HEK293T (cell line): ENCODE data around the gene SLCO1A2.

Experiments used
- CTCF ChIA-PET: fragments of 350-600 bp; formaldehyde crosslinking; extraction: SDS; loops from one replicate; lab custom pipeline; 2021; ENCODE audit warnings: antibody characterized with exemption, inconsistent platforms; lab: Yijun Ruan, JAX
- POLR2A ChIA-PET: fragments of 350-600 bp; formaldehyde crosslinking; extraction: SDS; loops from one replicate; lab custom pipeline; 2020; ENCODE audit warnings: antibody characterized with exemption, inconsistent platforms; lab: Yijun Ruan, JAX
- DNase-seq: peaks from one replicate; pipeline ENCODE4 v3.0.0; 2012; ENCODE audit warnings: mixed read lengths; ENCODE audit errors: extremely low spot score
- ARNT ChIP-seq: fragments of 450-650 bp; IDR thresholded peaks from 2 replicates; pipeline ENCODE4 v1.6.1; 2017; ENCODE audit warnings: mild to moderate bottlenecking
- BHLHE40 ChIP-seq: fragments of 450-650 bp; IDR thresholded peaks from 2 replicates; pipeline ENCODE4 v1.6.1; 2016; ENCODE audit warnings: mild to moderate bottlenecking, moderate library complexity, borderline replicate concordance
- CTBP1 ChIP-seq: fragments of 450-650 bp; IDR thresholded peaks from 2 replicates; pipeline ENCODE4 v1.6.1; 2016; ENCODE audit warnings: borderline replicate concordance
- ELF4 ChIP-seq: fragments of 450-650 bp; IDR thresholded peaks from 2 replicates; pipeline ENCODE4 v1.6.1; 2017; ENCODE audit warnings: antibody characterized with exemption
- FOXA1 ChIP-seq: fragments of 450-650 bp; IDR thresholded peaks from 2 replicates; pipeline ENCODE4 v1.6.1; 2016; ENCODE audit warnings: mild to moderate bottlenecking
- FOXK2 ChIP-seq: fragments of 450-650 bp; IDR thresholded peaks from 2 replicates; pipeline ENCODE4 v1.6.1; 2016; ENCODE audit warnings: mild to moderate bottlenecking
- FOXM1 ChIP-seq: fragments of 450-650 bp; IDR thresholded peaks from 2 replicates; pipeline ENCODE4 v1.6.1; 2017; ENCODE audit warnings: mild to moderate bottlenecking, borderline replicate concordance
- HDGF ChIP-seq: fragments of 450-650 bp; IDR thresholded peaks from 2 replicates; pipeline ENCODE4 v1.6.1; 2017; ENCODE audit warnings: antibody characterized with exemption, borderline replicate concordance
- L3MBTL2 ChIP-seq: fragments of 450-650 bp; conservative IDR thresholded peaks from 2 replicates; pipeline ENCODE4 v1.6.1; 2016; ENCODE audit warnings: mild to moderate bottlenecking
- LEF1 ChIP-seq: fragments of 450-650 bp; IDR thresholded peaks from 2 replicates; pipeline ENCODE4 v1.6.1; 2017; ENCODE audit warnings: mild to moderate bottlenecking, borderline replicate concordance
- NFRKB ChIP-seq: fragments of 450-650 bp; IDR thresholded peaks from 2 replicates; pipeline ENCODE4 v1.6.1; 2016; ENCODE audit warnings: mild to moderate bottlenecking, moderate library complexity
- PKNOX1 ChIP-seq: fragments of 450-650 bp; IDR thresholded peaks from 2 replicates; pipeline ENCODE4 v1.6.1; 2016
- SP1 ChIP-seq: fragments of 450-650 bp; IDR thresholded peaks from 2 replicates; pipeline ENCODE4 v1.6.1; 2017
- SUZ12 ChIP-seq: fragments of 450-650 bp; IDR thresholded peaks from 2 replicates; pipeline ENCODE4 v1.6.1; 2016; ENCODE audit warnings: mild to moderate bottlenecking
- TARDBP ChIP-seq: fragments of 450-650 bp; IDR thresholded peaks from 2 replicates; pipeline ENCODE4 v1.6.1; 2016
- ZNF384 ChIP-seq: fragments of 450-650 bp; IDR thresholded peaks from 2 replicates; pipeline ENCODE4 v1.6.1; 2016

The SLCO1A2 gene

GRCh38 chr12:21353948-21354347 lies 19.2 kb upstream of the SLCO1A2 start:
- TF ChIP-seq FOXM1 (no peak), LEF1 (no peak), FOXK2 (no peak), FOXA1 (no peak), TARDBP (no peak), ZNF384 (no peak), BHLHE40 (no peak), HDGF (no peak), SP1 (no peak), NFRKB (no peak), SUZ12 (no peak)
- ChIA-PET CTCF (no interaction called here), POLR2A (no interaction called here)
- no peak for DNase-seq

- ChIA-PET POLR2A (no interaction called here), CTCF (no interaction called here)
- no peak for TF ChIP-seq HDGF
- TF ChIP-seq LEF1 = no peak
- TF ChIP-seq L3MBTL2 = no peak
- TF ChIP-seq ARNT = no peak
- TF ChIP-seq PKNOX1 = no peak
- TF ChIP-seq SUZ12 = no peak
- no peak for TF ChIP-seq CTBP1
- no peak for TF ChIP-seq ZNF384
- no peak for TF ChIP-seq NFRKB
- no peak for TF ChIP-seq BHLHE40
- TF ChIP-seq TARDBP = no peak
- TF ChIP-seq SP1 = no peak
- no peak for TF ChIP-seq FOXK2
- no peak for TF ChIP-seq ELF4
- no peak for TF ChIP-seq FOXA1
- no peak for DNase-seq
These were observed 18.8 kb upstream of the SLCO1A2 start for GRCh38 chr12:21353487-21353886.

GRCh38 chr12:21350975-21351374 lies 16.3 kb upstream of the SLCO1A2 start:
- DNase-seq = no peak
- ChIA-PET POLR2A (no interaction called here), CTCF (no interaction called here)
- no peak for TF ChIP-seq ARNT
- TF ChIP-seq SP1 = no peak
- TF ChIP-seq FOXK2 = no peak
- no peak for TF ChIP-seq HDGF
- TF ChIP-seq BHLHE40 = no peak
- no peak for TF ChIP-seq TARDBP
- TF ChIP-seq FOXM1 = no peak
- no peak for TF ChIP-seq LEF1
- TF ChIP-seq SUZ12 = no peak
- no peak for TF ChIP-seq CTBP1
- TF ChIP-seq NFRKB = no peak
- no peak for TF ChIP-seq PKNOX1
- no peak for TF ChIP-seq L3MBTL2
- TF ChIP-seq ELF4 = no peak
- no peak for TF ChIP-seq ZNF384
- no peak for TF ChIP-seq FOXA1

GRCh38 chr12:21346542-21347205 lies 12.0 kb upstream of the SLCO1A2 start:
- ChIA-PET CTCF (no interaction called here), POLR2A (no interaction called here)
- no peak for DNase-seq
- TF ChIP-seq ARNT = no peak
- no peak for TF ChIP-seq FOXM1
- TF ChIP-seq FOXA1 = no peak
- no peak for TF ChIP-seq TARDBP
- no peak for TF ChIP-seq ZNF384
- TF ChIP-seq LEF1 = no peak
- no peak for TF ChIP-seq HDGF
- no peak for TF ChIP-seq L3MBTL2
- no peak for TF ChIP-seq PKNOX1
- no peak for TF ChIP-seq SUZ12
- TF ChIP-seq NFRKB = no peak
- TF ChIP-seq SP1 = no peak
- no peak for TF ChIP-seq FOXK2
- no peak for TF ChIP-seq ELF4
- TF ChIP-seq BHLHE40 = no peak
- no peak for TF ChIP-seq CTBP1

GRCh38 chr12:21343636-21344035 lies 8.9 kb upstream of the SLCO1A2 start:
- no peak for TF ChIP-seq NFRKB
- TF ChIP-seq SUZ12 = no peak
- no peak for TF ChIP-seq LEF1
- no peak for TF ChIP-seq FOXK2
- ChIA-PET POLR2A (no interaction called here), CTCF (no interaction called here)
- DNase-seq = no peak

- CTCF ChIA-PET = no interaction called here
- POLR2A ChIA-PET = no interaction called here
- no peak for TF ChIP-seq PKNOX1
- TF ChIP-seq ARNT = no peak
- TF ChIP-seq FOXM1 = no peak
- no peak for TF ChIP-seq FOXA1
- no peak for TF ChIP-seq CTBP1
- TF ChIP-seq BHLHE40 = no peak
- no peak for TF ChIP-seq TARDBP
- no peak for TF ChIP-seq HDGF
- no peak for TF ChIP-seq ELF4
- no peak for TF ChIP-seq L3MBTL2
- TF ChIP-seq SP1 = no peak
- TF ChIP-seq ZNF384 = no peak
- TF ChIP-seq NFRKB = no peak
- TF ChIP-seq LEF1 = no peak
- TF ChIP-seq FOXK2 = no peak
- no peak for TF ChIP-seq SUZ12
- DNase-seq = no peak
These were observed 7.1 kb upstream of the SLCO1A2 start for GRCh38 chr12:21341769-21342168.
